HG03565 (cell line): Measurements from ENCODE around the gene LMF2.

Experiments
- ATAC-seq: cut with Tn5 transposase; IDR thresholded peaks from one replicate; pipeline ENCODE4 v1.9.1; 2021; ENCODE audit warnings: mild to moderate bottlenecking, moderate library complexity; ENCODE audit not compliant: unreplicated experiment

Gene LMF2

GRCh38 chr22:50465066-50465930, 42.2 kb downstream of the LMF2 start:
- ATAC-seq: no peak

DNA sequence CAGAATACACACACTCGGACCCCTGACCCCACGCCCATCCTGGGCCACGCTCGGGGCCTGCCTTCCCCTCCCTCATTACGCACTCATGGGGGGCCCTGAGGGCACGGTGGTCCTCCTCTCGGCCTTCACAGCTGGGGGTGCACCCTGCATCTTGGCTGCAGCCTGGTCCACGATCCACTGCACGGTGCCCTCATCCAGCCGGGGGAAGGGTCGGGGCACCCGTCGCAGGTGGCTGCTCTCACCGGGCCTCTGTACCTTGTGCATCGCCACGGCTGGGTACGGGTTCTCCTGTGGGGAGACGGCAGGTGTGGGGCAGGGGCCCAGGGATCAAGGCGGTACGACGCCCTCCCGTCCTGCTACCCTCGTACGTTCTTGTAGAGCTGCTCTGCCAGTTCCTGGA, 43.1 kb downstream of the LMF2 start:
- ATAC-seq: no peak

DNA sequence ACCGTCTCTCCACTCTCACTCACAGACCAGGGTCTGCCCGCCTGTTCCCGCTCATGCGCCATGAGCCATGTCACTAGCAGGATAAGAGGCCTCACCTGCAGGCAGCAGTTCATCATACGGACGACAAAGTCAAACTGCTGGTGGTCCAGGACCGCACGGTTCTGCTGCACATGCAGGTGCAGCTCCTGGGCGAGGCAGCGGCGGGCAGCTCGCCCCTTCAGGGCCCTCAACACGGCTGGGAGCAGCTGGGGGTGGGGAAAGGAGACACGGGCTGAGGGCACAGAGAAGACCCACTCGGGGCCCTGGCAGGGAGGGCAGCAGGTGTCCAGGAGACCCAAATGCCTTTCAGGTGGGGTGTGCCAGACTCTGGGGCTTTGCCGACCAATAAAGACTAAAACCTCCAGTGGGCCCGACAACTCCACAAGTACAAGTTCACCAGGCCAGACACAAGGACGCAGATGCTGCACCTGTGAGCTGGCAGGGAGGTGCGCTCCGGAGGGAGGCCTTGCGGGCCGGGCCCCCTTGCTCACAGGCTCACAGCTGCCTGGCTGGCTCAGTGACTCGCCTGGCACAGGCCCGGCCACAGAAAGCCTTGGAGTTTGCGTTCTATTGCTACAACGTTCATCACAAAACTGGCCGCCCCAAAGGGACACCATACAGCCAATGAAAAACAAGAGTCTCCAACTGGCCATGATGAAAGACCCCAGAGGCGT, 44.2 kb downstream of the LMF2 start:
- no peak for ATAC-seq

GRCh38 chr22:50461979-50462540, 45.4 kb downstream of the LMF2 start:
- no peak for ATAC-seq

DNA sequence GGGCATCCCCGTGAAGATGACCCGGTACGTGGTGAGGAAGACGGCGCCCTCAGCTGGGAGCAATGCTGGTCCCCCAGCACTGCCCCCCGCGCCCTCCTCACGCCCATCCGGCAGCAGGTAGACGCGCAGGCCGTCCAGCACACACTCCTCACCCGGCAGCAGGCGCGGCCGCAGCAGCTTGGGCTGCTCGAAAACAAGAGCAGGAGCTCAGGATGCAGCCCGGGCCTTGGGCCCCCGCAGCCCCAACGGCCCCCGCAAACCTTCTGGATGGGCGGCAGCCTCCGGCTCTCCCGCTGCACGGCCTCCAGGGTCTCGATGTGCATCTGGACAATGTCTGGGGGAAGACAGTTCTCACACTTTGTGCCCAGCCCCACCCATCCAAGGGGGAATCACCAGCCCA, 46.0 kb downstream of the LMF2 start:
- ATAC-seq: no peak

GRCh38 chr22:50460938-50461337, 46.6 kb downstream of the LMF2 start:
- ATAC-seq: no peak

GRCh38 chr22:50459496-50460140, 47.9 kb downstream of the LMF2 start:
- no peak for ATAC-seq

DNA sequence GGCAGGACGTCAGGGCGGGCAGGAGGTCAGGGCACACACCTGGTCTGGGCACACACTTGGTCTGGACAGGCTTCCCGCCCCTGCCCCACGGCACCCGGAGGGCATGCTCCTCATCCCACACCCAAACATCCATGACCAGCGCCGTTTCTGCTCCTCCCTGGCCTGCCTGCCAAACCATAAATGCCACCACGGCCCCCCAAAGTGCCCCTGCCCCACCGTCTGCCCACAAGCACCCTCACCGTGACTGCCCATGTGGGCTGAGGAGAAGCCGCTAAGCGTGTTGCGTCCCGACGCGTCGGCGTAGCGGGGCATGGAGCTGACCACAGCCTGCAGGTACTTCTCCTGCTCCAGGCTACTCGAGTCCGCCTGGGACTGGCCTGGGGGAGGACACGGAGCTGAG, 48.5 kb downstream of the LMF2 start:
- no peak for ATAC-seq

DNA sequence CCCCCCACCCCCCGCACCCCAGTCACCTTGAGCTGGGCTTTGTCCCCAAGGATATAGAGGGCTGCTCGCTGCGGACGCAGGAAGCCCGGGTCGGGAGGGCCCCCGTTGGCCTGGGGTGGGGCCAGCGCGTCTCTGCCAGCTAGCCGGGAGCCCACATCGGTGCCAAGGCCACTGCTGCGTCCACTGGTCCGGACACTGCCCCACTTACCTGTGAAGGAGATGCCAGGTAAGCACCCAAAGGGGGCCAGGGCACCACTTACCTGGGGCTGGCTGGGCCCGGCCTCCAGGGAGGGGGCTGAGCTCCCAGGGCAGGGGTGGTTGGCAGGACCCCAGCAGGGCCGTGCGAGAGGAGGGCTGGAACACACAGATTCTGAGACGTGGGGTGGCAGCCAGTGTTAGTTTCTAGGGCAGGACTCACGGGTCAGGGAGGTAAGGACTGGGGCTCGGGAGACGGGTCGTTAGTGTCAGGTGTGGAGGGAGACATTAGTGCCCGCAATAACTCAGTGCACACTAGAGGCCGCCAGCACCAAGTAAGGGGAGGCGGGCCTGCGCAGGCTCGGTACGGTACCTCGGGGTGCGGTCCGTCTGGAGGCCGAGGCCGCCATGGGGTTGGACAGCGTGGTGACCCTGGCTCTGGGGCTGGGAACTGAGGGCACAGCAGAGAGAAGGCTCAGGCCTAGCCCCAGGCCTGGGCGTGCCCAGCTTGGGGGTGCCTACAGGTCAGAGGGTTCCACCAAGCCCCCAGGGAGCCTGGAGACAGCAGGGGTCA, 50.9 kb downstream of the LMF2 start:
- ATAC-seq: no peak

GRCh38 chr22:50456026-50456425, 51.5 kb downstream of the LMF2 start:
- ATAC-seq: no peak

- no peak for ATAC-seq
Observed at GRCh38 chr22:50455201-50455600, 52.3 kb downstream of the LMF2 start.

- ATAC-seq: no peak
Observed at GRCh38 chr22:50454556-50455075, 52.9 kb downstream of the LMF2 start.
